Colon (tissue), 2 donors: ENCODE data around the gene OGDH.

Source experiments
- FAIRE-seq: peaks from 2 replicates; lab custom pipeline; 2012; peaks lifted over from hg19 to GRCh38; lab: Jason Lieb, UNC
- donor health status: control.
- donor health status: control.

OGDH gene

GRCh38 chr7:44738876-44739665, 132.6 kb downstream of the OGDH start:
- FAIRE-seq, result no peak

- no peak for FAIRE-seq
These were observed 133.6 kb downstream of the OGDH start for GRCh38 chr7:44740055-44740454.

GRCh38 chr7:44743750-44744149, 137.3 kb downstream of the OGDH start:
- no peak for FAIRE-seq

DNA sequence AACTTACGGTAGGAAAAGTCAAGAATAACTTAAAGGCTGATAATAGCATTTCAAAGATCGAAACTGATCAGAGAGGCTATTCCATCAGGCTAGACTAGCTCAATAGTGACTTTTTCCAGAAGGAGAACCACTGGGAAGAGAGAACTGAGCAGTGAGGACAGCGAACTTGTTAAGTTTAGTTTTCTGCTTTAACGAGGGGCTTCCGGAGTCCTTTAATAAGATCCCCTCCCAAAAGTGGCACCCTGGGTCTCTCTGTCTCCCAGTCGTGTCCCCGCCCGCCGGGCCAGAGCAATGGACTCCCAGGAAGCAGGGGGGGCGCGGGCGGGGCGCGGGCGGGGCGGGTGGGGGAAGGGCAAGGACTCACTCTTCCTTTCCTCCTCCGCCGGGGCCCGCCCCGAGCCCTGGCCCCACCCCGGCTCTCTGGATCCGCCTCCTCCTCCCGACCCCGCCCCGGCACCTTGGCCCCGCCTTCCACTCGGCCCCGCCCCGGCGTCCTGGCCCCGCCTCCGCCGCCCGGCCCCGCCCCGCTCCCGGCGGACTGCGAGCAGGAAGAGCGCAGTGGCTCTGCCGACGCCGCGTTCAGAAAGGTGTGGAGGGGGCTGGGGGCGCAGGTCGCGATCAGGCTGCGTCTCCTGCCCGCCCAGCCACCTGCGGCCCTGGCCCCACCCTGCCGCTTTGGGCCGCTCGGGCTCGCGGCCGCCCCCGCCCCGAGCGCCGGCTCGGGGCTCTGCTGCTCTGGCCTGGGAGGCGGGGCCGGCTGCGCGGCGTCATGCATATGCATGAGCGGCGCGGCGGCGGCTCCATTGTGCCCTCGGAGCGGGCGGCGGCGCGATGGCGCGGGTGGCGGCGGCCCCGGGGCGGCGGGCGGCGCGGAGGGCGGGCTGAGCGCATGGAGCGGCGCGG, 141.9 kb downstream of the OGDH start, which contains the start of gene ZMIZ2:
ZMIZ2 (plus strand) TSS at position 803 of the 903 bp plus-strand sequence. CDS start 7,403 bp downstream, outside the sequence.
- no peak for FAIRE-seq

DNA sequence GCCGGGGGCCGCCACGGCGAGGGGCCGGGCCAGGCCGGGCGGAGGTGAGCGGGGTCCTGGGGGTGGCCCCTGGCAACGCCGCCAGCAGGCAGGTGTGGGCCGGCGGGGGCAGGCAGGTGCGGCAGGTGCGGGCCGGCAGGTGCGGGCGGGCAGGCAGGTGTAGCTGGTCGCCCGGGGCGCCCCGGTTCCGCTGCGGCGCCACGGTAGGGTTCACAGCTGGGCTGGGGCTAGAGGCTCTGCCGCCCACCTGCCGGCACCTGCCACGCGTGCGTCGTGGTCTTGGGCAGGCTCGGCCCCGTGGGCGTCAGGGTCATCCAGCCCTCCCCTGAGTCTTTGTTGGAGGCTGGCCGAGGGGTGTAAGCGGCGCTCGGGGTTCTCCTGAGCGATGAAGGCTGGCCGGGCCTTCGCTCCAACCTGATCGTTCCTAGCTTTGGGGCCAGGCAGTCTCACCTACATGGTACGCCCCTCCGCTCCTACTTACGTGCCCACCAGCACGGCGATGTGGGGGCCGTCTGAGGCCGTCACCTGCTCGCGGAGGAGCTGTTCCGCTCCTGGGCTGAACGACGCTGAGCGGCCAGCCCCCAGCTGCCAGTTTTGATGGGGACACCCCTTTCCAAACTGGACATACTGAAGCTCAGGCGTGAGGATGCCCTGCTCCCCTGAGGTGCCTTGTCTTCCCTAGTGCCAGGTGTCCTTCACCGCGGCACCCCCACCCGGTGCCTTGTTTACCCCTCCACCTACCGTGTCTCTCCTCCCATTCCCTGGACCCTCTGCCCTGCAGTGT, 142.7 kb downstream of the OGDH start:
- FAIRE-seq, result no peak

DNA sequence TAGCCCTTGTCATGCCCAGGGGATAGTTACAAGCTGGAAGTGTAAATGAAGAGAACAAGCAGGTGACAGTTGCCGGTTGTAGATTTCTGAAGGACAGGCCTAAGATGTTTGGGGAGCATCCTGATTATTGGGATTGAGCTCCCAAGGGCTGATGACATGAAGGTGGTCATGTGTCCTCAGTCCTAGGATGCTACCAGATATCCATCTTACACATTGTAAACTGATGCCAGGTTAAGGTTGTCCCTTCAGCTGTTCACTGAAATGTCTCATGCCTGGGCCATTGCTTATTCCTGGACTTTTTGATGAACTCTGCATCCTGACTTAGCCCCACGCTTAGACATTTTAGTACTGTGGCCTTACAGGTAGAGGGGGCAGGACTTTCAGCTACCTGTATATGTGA, 143.6 kb downstream of the OGDH start:
- no peak for FAIRE-seq

DNA sequence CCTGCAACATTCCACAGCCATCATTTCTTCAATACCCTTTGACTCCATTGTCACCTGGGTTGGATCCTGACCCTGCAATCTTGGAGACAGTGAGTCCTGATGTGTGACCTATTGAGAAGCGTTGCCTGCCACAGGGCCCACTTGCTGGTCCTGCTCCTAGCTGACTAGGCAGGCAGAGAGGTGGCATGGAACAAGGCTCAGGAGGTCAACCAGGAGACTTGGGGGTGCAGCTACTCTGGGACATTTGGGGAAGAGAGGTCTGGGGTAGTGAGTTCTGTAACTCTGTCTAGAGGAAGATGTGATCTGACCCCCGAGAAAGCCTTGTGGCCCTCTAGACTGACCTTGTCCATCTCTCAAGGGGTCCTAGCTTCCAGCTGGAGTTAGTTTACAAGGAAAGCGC, 144.0 kb downstream of the OGDH start:
- FAIRE-seq, result no peak

DNA sequence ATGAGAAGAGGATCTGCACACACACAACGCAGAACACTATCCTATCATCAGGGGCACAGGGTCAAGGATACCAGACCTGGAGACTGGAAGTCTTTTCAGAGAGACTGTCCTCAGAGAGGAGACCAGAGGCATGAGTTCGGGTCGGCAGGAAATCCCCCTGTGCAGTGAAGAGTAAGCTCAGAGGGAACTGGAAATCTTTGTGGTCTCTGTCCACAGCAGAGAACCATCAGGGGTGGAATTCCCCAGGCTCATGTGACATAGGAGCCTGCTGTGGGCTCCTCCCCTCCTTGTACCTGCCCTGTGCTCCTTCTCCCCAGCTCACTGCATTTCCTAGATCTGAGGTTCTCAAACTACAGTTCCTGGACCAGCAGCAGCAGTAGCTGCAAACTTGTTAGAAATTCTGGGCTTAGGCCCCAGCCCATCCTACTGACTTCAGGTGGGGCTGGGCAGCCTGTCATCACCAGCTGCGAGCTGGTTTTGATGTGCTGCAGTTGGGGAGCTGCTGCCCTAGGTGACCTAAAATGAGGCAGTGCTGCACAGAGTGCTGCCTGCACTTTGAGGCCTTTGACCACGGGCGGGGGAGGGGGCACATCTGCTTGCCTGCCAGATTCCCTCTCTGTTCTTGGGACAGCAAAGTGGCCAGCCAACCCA, 144.6 kb downstream of the OGDH start:
- FAIRE-seq, result no peak

DNA sequence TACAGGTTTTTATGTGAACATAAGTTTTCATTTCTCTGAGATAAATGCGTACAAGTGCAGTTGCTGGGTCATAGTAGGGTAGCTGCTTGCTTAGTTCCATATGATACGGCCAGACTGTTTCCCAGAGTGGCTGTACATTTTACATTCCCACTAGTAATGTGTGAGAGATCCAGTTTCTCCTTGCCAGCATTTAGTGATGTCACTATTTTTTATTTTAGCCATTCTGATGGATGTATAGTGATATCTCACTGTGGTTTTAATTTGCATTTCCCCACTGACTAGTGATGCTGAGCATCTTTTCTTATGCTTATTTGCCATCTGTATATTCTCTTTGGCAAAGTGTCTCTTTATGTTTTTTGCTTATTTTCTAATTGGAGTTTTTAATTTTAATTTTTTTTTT, 146.4 kb downstream of the OGDH start:
- no peak for FAIRE-seq

DNA sequence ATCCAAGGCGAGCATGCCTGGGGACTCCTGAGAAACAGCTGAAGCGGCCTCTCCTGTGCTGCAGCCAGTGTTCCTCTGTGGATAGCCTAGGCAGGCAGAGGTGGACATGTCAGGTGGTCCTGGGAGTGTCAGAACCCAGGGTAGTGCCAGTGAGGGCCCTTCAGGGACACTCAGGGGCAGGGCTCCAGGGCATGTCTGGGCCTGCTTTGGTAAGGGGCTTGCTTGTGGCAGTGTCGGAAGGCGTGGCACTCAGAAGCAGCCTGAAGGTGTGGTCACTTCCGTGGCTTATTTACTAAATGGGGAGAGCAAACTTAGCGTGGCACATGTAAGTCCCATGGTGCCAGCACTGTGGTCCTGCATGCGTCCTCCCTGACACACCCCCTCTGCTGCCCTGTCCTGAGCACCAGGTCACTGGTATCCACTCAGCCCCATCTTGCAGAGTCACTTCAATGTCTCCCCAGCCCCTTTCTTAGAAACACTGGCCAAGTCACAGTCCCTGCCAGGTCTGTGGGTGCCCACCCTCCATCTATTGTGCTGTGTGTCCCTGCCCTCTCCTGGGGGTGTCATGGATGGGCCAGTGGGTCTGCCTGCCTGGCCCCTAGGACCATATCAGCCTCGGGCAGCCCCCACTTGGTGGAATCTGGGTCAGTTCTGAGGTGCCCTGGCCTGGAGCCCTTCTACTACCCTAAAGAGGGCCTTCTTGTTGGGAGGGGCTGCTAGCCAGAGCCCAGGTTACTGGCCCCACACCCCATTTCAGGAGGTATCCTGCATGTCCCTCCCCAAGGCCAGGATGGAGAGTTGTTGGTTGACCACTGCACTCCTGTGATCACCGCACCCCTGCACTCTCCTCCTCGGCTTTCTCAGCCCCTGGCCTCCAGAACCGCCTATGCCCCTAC, 148.6 kb downstream of the OGDH start:
- FAIRE-seq, result no peak

DNA sequence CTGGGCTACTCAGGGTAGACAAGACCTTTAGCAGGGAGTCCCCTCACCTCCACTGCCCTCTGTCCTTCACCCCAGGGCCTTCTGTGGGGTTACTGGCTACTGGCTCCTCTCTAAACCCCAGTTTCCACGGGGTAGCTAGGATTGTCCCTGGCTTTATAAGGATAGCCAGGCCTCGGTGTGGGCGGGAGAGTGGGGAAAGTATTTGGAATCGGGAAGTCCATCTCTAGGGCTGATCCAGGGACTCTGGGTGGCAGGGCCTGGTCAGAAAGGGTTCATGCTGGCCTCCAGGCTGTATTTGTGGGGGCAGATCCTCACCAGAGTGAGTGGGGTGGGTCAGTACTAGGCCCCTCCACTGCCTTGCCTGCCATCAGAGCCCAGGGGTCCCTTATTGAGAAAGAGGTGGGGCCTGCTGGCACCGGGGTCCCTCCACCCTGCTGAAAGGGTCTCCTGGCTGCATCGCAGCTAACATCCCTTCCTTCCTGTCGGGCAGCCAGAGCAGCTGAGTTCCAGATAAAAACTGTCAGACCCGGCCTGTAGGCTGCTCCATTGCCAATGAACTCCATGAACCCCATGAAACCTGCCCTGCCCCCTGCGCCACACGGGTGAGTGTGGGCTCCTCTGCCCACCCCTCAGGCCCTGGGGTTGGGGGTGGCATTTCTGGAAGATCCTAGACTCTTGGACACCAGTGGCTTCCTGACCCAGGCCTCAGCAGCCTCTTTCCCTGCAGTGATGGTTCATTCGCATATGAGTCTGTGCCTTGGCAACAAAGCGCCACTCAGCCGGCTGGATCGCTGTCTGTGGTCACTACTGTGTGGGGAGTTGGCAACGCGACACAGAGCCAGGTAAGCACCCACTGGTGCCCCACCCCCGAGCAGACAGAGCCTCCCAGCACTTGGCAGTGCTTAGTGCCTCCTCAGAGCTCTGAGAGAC, 149.5 kb downstream of the OGDH start:
- FAIRE-seq, result no peak

DNA sequence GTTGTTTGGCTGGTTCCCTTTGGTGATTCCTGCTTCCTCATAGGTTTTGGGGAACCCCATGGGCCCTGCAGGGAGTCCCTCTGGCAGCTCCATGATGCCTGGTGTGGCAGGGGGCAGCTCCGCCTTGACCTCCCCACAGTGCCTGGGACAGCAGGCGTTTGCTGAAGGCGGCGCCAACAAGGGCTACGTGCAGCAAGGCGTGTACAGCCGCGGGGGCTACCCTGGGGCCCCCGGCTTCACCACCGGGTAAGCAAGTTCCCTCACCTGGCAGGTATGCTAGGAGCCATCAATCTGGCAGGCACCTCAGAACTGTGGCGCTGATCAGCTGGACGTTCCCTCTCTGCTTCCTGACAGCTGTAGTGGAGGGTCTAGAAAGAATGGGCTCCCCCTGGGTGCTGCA, 150.5 kb downstream of the OGDH start:
- no peak for FAIRE-seq

- FAIRE-seq, result no peak
These were observed 150.9 kb downstream of the OGDH start for GRCh38 chr7:44757311-44757710.

- no peak for FAIRE-seq
These were observed 151.3 kb downstream of the OGDH start for GRCh38 chr7:44757739-44758138.
